Neutrophil (primary cell): ENCODE data around the gene EPHX1.

Experiments used
- H3K27ac ChIP-seq: fragments of 200-600 bp; sonication (generic); 2 replicates; pipeline ENCODE4 v1.5.1; 2016; ENCODE audit warnings: mild to moderate bottlenecking, moderate library complexity
- H3K27me3 ChIP-seq: fragments of 200-600 bp; sonication (generic); 2 replicates; pipeline ENCODE4 v1.6.0; 2016; ENCODE audit warnings: mild to moderate bottlenecking
- H3K36me3 ChIP-seq: fragments of 200-600 bp; sonication (generic); 2 replicates; pipeline ENCODE4 v1.5.1; 2017
- H3K4me1 ChIP-seq, 2 experiments: fragments of 200-600 bp in 1 of 2; sonication (generic) in 1 of 2; 1 replicate in 1 of 2; 2 replicates in 1 of 2; pipeline versions ENCODE4 v1.5.1 to v1.6.1; 2013 to 2016; ENCODE audit warnings: low read depth in 1 of 2, low read length in 1 of 2, mild to moderate bottlenecking in 1 of 2, moderate library complexity in 1 of 2; ENCODE audit not compliant: control insufficient read depth in 1 of 2, insufficient read depth in 1 of 2
- H3K4me3 ChIP-seq, 2 experiments: fragments of 200-600 bp in 1 of 2; sonication (generic) in 1 of 2; 1 replicate in 1 of 2; 2 replicates in 1 of 2; pipeline ENCODE4 v1.5.1; 2013 to 2016; ENCODE audit warnings: low read depth in 1 of 2, low read length in 1 of 2, mild to moderate bottlenecking in 1 of 2, moderate library complexity in 1 of 2
- H3K9me3 ChIP-seq: fragments of 200-600 bp; sonication (generic); 2 replicates; pipeline ENCODE4 v1.5.1; 2016
- CTCF ChIP-seq: fragments of 200-600 bp; sonication (generic); IDR thresholded peaks from 2 replicates; pipeline ENCODE4 v1.5.1; 2016; ENCODE audit warnings: antibody characterized with exemption

The EPHX1 gene

GRCh38 chr1:225892307-225892706 is 82.4 kb downstream of the EPHX1 start:
- Histone ChIP-seq H3K4me1 (peaks cover 34 to 38% of the 10 kb centered on the region in 2 experiments), H3K4me3 (no peak overlapping the region), H3K27ac (no peak overlapping the region), H3K36me3 (no peaks in the 10 kb centered on the region), H3K9me3 (no peaks in the 10 kb centered on the region), H3K27me3 (no peaks in the 10 kb centered on the region)
- no peak for TF ChIP-seq CTCF
